ENCODE results near the gene GDPD4. TPM values are rescaled to one million over a fixed set of nuclear protein-coding genes. Genes with fewer than 3 reads are reported as not detected.

The GDPD4 gene
- total RNA-seq, 1 donor from 2014 or later = not detected

GRCh38 chr11:77287615-77288273, 13.7 kb downstream of the GDPD4 start:
- H3K36me3 Mint-ChIP-seq (ENCODE audit: low read depth) = no peaks in the 10 kb centered on the region
- no peak for DNase-seq (ENCODE audit: low spot score)
- no peaks in the 10 kb centered on the region for H3K4me1 Mint-ChIP-seq (ENCODE audit: low read depth)
- H3K27me3 Mint-ChIP-seq (ENCODE audit: insufficient read depth) = peaks cover 14% of the 10 kb centered on the region
- H3K27ac Mint-ChIP-seq = no peak overlapping the region
- H3K4me3 Mint-ChIP-seq = no peak overlapping the region
- intact Hi-C loops (cut with micrococcal nuclease) = no loop called here
- no peaks in the 10 kb centered on the region for H3K9me3 Mint-ChIP-seq

GRCh38 chr11:77287136-77287535, 14.3 kb downstream of the GDPD4 start:
- intact Hi-C loops (cut with micrococcal nuclease) = no loop called here
- no peaks in the 10 kb centered on the region for H3K36me3 Mint-ChIP-seq (ENCODE audit: low read depth)
- H3K27ac Mint-ChIP-seq = no peak overlapping the region
- DNase-seq (ENCODE audit: low spot score) = no peak
- no peaks in the 10 kb centered on the region for H3K9me3 Mint-ChIP-seq
- H3K4me1 Mint-ChIP-seq (ENCODE audit: low read depth) = no peaks in the 10 kb centered on the region
- H3K4me3 Mint-ChIP-seq = no peak overlapping the region
- peaks cover 11% of the 10 kb centered on the region for H3K27me3 Mint-ChIP-seq (ENCODE audit: insufficient read depth)

DNA sequence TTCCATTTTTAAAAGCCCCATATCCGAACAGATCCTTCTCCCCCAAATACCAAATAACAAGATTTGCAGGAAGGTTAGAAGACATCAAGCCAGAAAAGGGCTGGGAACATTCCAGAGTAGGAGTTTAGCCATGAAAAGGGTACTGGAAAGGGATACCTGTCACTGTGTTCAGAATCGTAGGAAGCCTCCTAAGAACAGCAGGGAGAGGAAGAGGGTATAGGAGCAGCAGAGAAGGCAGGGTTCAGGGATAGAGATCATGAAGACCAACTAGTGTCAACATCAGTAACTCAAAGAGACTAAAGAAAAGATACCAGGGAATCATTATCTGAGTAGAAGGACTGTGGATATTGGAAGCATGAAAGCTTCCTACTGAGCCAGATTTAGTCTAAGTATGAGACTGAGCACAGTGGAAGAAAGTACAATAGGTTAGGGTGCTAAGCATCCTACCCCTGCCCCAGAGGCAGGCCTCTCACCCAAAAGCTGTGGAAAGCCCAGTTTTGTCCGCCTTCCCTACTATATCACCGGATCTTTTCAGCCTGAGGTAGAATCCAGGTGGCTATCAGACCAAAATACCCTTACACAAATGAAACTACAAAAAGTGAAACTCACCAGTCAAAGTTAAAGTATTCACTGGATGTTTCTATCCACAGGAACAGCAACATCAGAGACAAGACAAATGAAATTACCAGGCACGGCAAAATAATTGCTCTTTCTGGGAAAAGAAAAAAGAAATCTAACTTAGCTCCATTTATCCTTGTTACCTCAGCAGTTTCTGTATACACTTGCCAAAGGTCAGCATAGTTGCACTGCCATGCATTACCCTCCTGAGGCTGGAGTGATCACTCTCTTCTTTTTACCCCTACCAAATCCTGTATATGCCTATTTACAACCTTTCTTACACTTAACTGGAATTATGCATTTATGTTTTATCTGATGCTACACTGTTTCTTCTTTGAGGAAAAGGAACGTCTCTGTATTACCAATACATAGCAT, 16.7 kb downstream of the GDPD4 start:
- Mint-ChIP-seq H3K4me1 (ENCODE audit: low read depth) (no peaks in the 10 kb centered on the region), H3K27me3 (ENCODE audit: insufficient read depth) (no peaks in the 10 kb centered on the region), H3K9me3 (no peaks in the 10 kb centered on the region), H3K36me3 (ENCODE audit: low read depth) (no peaks in the 10 kb centered on the region), H3K27ac (no peak overlapping the region), H3K4me3 (no peak overlapping the region)
- no peak for DNase-seq (ENCODE audit: low spot score)
- intact Hi-C loops (cut with micrococcal nuclease) = no loop called here

DNA sequence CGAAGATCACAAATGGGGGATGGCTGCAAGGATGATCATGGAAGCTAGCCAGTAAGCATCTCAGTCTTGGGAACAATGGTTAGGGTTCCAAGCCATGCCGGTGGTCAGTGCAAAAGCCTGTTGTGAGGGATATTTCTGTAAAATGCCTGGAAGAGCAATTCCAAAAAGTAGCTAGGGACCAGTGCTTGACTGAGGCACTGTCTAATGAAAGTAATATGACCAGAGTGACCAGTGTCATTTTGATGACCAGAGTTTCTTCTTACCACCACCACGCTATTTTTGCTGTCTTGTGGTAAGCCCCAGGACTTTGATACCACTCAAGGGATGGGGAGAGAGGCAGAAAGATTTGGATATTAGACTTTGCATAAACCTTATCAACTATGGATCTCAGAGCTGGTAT, 18.4 kb downstream of the GDPD4 start:
- H3K9me3 Mint-ChIP-seq = no peaks in the 10 kb centered on the region
- no peak for DNase-seq (ENCODE audit: low spot score)
- H3K27me3 Mint-ChIP-seq (ENCODE audit: insufficient read depth) = peaks cover 5% of the 10 kb centered on the region
- H3K27ac Mint-ChIP-seq = no peak overlapping the region
- no peak overlapping the region for H3K4me3 Mint-ChIP-seq
- no peaks in the 10 kb centered on the region for H3K4me1 Mint-ChIP-seq (ENCODE audit: low read depth)
- intact Hi-C loops (cut with micrococcal nuclease) = no loop called here
- no peaks in the 10 kb centered on the region for H3K36me3 Mint-ChIP-seq (ENCODE audit: low read depth)

DNA sequence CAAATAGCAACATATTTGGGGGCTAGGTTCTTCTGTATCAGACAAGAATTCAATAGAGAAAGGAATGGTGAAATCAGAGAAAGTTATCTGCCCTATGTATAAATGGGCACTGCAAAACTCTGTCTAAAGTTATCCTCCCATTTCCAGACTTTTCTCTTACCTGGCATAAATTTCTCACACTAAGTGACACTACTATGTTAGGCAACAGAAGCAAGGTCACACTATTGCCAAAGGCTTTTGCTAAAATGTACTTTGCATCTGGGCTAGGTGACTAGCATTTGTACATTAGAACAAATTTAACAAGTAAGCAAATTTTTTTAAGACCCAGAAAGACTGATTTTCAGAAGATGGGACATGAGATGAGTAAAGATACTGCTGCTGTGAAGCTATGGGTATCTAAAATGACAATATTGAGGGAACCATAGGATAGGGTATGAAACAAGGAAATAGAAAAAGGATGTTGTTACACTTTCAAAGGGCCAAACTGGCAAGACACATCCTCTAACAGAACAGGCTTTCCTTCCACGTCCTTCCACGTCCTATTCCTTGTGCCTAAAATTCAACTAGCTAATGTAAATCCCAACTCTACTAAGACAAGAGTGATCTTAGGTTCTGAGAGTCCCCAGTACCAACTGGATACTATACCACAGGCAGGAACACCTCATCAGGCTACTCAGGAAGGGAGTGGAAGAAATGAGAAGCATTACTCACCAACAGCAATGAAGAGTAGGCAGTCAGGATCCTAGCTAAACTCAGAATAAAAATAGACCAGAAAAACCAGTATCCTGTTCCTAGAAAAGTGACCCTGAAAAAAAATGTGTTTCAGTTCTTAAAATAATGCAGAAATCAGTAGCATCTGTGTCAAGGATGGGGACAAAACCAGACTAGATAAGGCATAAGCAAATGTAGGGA, 22.6 kb downstream of the GDPD4 start:
- no peaks in the 10 kb centered on the region for H3K36me3 Mint-ChIP-seq (ENCODE audit: low read depth)
- intact Hi-C loops (cut with micrococcal nuclease) = no loop called here
- no peak overlapping the region for H3K27ac Mint-ChIP-seq
- H3K4me3 Mint-ChIP-seq = no peak overlapping the region
- no peaks in the 10 kb centered on the region for H3K4me1 Mint-ChIP-seq (ENCODE audit: low read depth)
- H3K9me3 Mint-ChIP-seq = no peaks in the 10 kb centered on the region
- no peak for DNase-seq (ENCODE audit: low spot score)
- peaks cover 5% of the 10 kb centered on the region for H3K27me3 Mint-ChIP-seq (ENCODE audit: insufficient read depth)

GRCh38 chr11:77276271-77276670, 25.2 kb downstream of the GDPD4 start:
- intact Hi-C loops (cut with micrococcal nuclease) = no loop called here

GRCh38 chr11:77270921-77271320, 30.6 kb downstream of the GDPD4 start:
- H3K9me3 Mint-ChIP-seq = no peaks in the 10 kb centered on the region
- H3K4me1 Mint-ChIP-seq (ENCODE audit: low read depth) = no peaks in the 10 kb centered on the region
- H3K27ac Mint-ChIP-seq = no peak overlapping the region
- DNase-seq (ENCODE audit: low spot score) = no peak
- peaks cover 3% of the 10 kb centered on the region for H3K27me3 Mint-ChIP-seq (ENCODE audit: insufficient read depth)
- no peaks in the 10 kb centered on the region for H3K36me3 Mint-ChIP-seq (ENCODE audit: low read depth)
- intact Hi-C loops (cut with micrococcal nuclease) = no loop called here
- no peak overlapping the region for H3K4me3 Mint-ChIP-seq

More at GRCh38 chr11:77276271-77276670, 25.2 kb downstream of the GDPD4 start:
- Mint-ChIP-seq H3K27ac (no peak overlapping the region), H3K27me3 (ENCODE audit: insufficient read depth) (peaks cover 5% of the 10 kb centered on the region), H3K9me3 (no peaks in the 10 kb centered on the region), H3K4me3 (no peak overlapping the region), H3K36me3 (ENCODE audit: low read depth) (no peaks in the 10 kb centered on the region), H3K4me1 (ENCODE audit: low read depth) (no peaks in the 10 kb centered on the region)
- no peak for DNase-seq (ENCODE audit: low spot score)

DNA sequence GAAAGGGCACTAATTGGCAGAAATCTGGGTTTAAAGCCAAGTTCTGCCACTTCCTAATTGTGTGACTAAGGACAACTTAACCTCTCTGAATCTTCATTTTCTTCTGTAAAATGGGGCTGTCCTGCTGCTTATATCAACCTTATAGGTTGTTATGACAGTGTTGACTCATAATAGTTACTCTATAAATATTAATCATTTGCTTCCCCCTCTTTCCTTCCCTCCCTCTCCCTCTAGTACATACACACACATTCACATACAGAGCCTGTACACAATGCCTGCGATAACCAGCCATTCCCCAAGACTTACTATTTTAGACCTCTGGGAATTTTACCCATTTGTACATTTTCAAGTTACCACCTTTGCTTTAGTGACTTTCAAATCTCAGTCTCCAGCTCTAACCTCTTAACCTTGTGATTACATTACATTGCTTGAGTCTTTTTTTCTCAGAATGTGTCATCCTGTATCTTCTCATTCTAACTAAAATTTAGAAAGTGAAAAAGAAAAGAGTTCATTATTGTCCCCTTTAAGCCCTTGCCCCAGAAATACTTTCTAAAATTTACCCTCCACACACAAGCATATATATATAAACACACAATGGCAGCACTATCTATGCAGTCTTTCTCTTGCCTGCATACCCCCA, 31.9 kb downstream of the GDPD4 start:
- intact Hi-C loops (cut with micrococcal nuclease) = no loop called here
- no peak overlapping the region for H3K27ac Mint-ChIP-seq

DNA sequence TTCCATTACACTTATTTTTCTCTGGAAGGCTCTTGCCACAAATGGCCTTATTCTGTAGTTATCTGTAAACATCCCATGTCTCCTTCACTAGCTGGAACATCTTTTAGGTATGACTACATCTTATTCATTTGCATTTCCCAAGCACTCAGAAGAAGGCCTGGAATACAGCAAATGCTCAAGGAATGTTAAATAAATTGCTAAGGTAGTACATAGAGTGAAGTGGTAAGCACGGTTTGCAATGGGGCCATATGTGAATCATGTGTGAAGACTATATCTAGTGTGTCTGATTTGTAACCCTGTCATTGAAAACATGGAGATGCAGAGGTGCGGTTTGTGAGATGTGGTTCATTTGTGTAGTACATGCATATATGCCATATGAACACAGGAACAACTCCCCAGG, 33.5 kb downstream of the GDPD4 start:
- Mint-ChIP-seq H3K4me3 (no peak overlapping the region), H3K36me3 (ENCODE audit: low read depth) (no peaks in the 10 kb centered on the region), H3K4me1 (ENCODE audit: low read depth) (no peaks in the 10 kb centered on the region), H3K27ac (no peak overlapping the region), H3K9me3 (no peaks in the 10 kb centered on the region), H3K27me3 (ENCODE audit: insufficient read depth) (peaks cover 14% of the 10 kb centered on the region)
- no peak for DNase-seq (ENCODE audit: low spot score)
- intact Hi-C loops (cut with micrococcal nuclease) = no loop called here

More for the DNA sequence above, 31.9 kb downstream of the GDPD4 start:
- H3K4me3 Mint-ChIP-seq = no peak overlapping the region
- DNase-seq (ENCODE audit: low spot score) = no peak
- H3K27me3 Mint-ChIP-seq (ENCODE audit: insufficient read depth) = peaks cover 7% of the 10 kb centered on the region
- no peaks in the 10 kb centered on the region for H3K36me3 Mint-ChIP-seq (ENCODE audit: low read depth)
- no peaks in the 10 kb centered on the region for H3K9me3 Mint-ChIP-seq
- no peaks in the 10 kb centered on the region for H3K4me1 Mint-ChIP-seq (ENCODE audit: low read depth)

- DNase-seq (ENCODE audit: low spot score) = no peak
- Mint-ChIP-seq H3K4me3 (no peak overlapping the region), H3K4me1 (ENCODE audit: low read depth) (no peaks in the 10 kb centered on the region), H3K27me3 (ENCODE audit: insufficient read depth) (peaks cover 19% of the 10 kb centered on the region), H3K27ac (no peak overlapping the region), H3K9me3 (no peaks in the 10 kb centered on the region), H3K36me3 (ENCODE audit: low read depth) (no peaks in the 10 kb centered on the region)
- intact Hi-C loops (cut with micrococcal nuclease) = no loop called here
Measured at GRCh38 chr11:77266766-77267165, 34.7 kb downstream of the GDPD4 start.

DNA sequence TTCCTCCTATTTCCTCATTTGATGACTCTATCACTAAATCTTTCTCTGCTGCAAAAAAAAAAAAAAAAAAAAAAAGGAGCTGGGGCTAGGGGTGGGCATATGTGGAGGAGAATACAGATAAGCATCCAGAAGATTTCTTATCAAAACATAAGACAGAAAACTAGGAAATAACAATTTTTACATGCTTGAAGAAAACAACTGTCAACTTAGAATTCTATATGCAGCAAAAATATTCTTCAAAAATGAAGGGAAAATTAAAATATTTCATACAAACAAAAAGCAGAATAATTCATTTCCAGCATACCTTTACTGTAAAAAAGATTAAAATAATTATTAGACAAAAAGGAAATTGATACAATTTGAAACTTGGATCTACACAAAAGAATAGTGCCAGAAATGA, 38.7 kb downstream of the GDPD4 start:
- no peak overlapping the region for H3K27ac Mint-ChIP-seq
- no peaks in the 10 kb centered on the region for H3K9me3 Mint-ChIP-seq

DNA sequence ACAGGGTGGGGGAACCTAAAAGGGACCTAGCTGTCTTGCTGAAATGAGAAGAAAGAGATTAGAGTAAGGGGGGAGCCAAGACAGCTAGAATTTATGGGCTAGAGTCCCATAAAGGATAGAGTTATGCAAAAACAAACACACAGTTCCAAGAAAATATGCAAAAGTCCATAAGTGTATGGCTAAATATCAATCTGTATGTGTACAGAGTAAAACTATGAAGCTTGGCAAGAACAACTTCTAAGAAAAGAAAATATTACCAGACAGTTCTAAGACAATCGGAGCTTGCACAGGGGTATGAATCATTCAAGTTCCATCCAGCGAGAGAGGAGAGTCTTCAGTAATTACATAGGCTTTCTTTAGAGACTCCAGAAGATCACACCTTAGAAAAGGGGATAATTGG, 41.8 kb downstream of the GDPD4 start:
- peaks cover 19% of the 10 kb centered on the region for H3K27me3 Mint-ChIP-seq (ENCODE audit: insufficient read depth)
- H3K36me3 Mint-ChIP-seq (ENCODE audit: low read depth) = no peaks in the 10 kb centered on the region
- intact Hi-C loops (cut with micrococcal nuclease) = no loop called here
- no peaks in the 10 kb centered on the region for H3K4me1 Mint-ChIP-seq (ENCODE audit: low read depth)
- no peak overlapping the region for H3K27ac Mint-ChIP-seq
- DNase-seq (ENCODE audit: low spot score) = no peak
- no peak overlapping the region for H3K4me3 Mint-ChIP-seq
- no peaks in the 10 kb centered on the region for H3K9me3 Mint-ChIP-seq

More for the DNA sequence above, 38.7 kb downstream of the GDPD4 start:
- Mint-ChIP-seq H3K27me3 (ENCODE audit: insufficient read depth) (peaks cover 22% of the 10 kb centered on the region), H3K4me3 (no peak overlapping the region), H3K36me3 (ENCODE audit: low read depth) (no peaks in the 10 kb centered on the region), H3K4me1 (ENCODE audit: low read depth) (no peaks in the 10 kb centered on the region)
- intact Hi-C loops (cut with micrococcal nuclease) = no loop called here
- DNase-seq (ENCODE audit: low spot score) = no peak
